GM18505 (cell line): ENCODE data around the gene HTR5A.

ENCODE experiments used
- ATAC-seq: cut with Tn5 transposase; IDR thresholded peaks from one replicate; pipeline ENCODE4 v1.9.1; 2021; ENCODE audit not compliant: unreplicated experiment
- POLR2A ChIP-seq: IDR thresholded peaks from 4 replicates; pipeline ENCODE4 v1.6.1; 2011; ENCODE audit warnings: borderline replicate concordance; ENCODE audit not compliant: insufficient read depth, insufficient read length; ENCODE audit errors: extremely low read depth

The HTR5A gene

GRCh38 chr7:155106356-155106755 lies 36.2 kb downstream of the HTR5A start:
- no peak for ATAC-seq

DNA sequence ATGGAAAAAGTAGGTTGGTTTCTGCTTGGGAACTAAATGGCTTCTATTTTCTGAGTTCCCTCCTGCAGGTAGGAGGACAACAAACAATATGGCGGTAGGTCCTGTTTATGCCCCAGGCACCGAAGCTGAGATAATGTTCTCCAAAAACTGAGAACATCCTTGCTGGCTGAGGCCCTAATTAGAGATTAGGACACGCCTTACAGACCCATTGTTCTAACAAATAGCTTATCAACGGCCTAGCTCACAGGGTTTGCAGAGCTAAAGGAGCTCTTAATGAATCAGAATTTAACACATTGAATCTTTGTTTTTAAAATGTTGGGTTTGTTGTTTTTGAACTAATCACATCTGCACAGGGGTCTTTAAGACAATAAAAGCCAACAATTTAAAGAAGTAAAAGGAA lies 37.0 kb downstream of the HTR5A start:
- no peak for ATAC-seq
- no peak for TF ChIP-seq POLR2A

More at GRCh38 chr7:155106356-155106755, 36.2 kb downstream of the HTR5A start:
- no peak for TF ChIP-seq POLR2A

GRCh38 chr7:155108144-155108901 lies 38.2 kb downstream of the HTR5A start:
- ATAC-seq: no peak
- no peak for TF ChIP-seq POLR2A

DNA sequence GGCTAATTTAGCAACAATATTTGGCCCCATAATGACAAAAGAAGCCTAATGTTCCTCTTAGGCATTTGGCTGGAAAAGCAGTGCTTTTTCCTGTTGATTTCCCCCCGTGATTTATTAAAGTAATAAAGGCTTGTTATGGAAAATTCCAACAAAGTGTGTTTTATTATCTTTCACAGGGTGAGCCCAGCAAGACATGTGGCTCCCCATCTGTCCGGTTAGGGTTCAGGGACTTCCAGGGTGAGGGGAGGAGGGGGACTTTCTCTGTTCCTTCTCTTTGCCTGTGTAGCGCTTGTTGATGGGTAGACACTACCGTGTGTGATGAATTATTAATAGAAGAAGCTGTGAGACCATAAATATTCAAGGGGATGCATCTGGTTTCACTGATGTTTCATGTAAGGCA lies 39.0 kb downstream of the HTR5A start:
- TF ChIP-seq POLR2A: no peak
- ATAC-seq: no peak

DNA sequence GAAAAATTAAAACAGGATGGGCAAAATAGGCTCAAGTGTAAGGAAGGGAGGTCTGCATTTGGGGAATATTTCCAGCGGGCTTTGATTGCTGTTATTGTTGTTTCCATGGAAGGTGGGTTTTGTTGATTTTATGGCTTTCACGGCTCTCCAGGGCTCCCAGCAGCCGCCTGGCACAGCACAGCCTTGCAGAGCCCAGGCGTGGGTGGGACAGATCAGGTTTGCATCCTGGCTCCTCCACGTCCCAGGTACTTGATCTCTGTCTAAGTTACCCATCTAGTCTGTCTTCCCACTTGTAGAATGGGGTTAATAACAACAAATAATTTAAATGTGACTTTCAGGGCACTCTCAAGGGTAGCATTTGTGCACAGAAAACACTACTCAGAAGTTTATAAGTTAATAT lies 45.2 kb downstream of the HTR5A start:
- no peak for TF ChIP-seq POLR2A
- ATAC-seq: no peak

GRCh38 chr7:155119801-155120382 lies 49.8 kb downstream of the HTR5A start:
- no peak for TF ChIP-seq POLR2A
- no peak for ATAC-seq

DNA sequence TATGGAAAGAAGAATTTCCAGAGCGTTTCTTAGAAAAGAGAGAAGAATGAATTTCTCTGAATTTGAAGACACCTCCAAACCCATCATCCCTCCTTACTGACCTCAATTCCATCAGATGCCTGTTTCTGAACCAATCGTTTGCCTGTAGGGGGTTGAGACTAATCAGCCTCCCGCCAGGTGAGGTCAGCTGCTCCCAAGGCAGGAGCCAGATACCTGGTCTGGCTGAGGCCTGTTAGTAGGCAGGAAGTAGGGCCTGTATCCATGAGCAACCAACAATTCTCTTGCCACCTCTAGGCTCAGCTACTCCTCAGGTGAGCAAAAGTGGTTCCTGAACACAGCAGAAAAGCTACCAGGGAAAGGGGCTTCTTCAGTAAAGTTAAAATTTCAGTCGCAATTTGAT lies 50.3 kb downstream of the HTR5A start:
- no peak for ATAC-seq
- TF ChIP-seq POLR2A: no peak

GRCh38 chr7:155122831-155123230 lies 52.7 kb downstream of the HTR5A start:
- TF ChIP-seq POLR2A: no peak
- ATAC-seq: no peak

GRCh38 chr7:155123413-155123812 lies 53.3 kb downstream of the HTR5A start:
- no peak for TF ChIP-seq POLR2A
- ATAC-seq: no peak

GRCh38 chr7:155124706-155125105 lies 54.6 kb downstream of the HTR5A start:
- ATAC-seq: no peak
- TF ChIP-seq POLR2A: no peak

GRCh38 chr7:155129186-155129585 lies 59.1 kb downstream of the HTR5A start:
- ATAC-seq: no peak
- no peak for TF ChIP-seq POLR2A

GRCh38 chr7:155129789-155130188 lies 59.7 kb downstream of the HTR5A start:
- no peak for ATAC-seq
- no peak for TF ChIP-seq POLR2A

- no peak for ATAC-seq
These were observed 60.4 kb downstream of the HTR5A start for GRCh38 chr7:155130493-155130892.

GRCh38 chr7:155131090-155131489 lies 61.0 kb downstream of the HTR5A start:
- ATAC-seq: no peak

More at GRCh38 chr7:155130493-155130892, 60.4 kb downstream of the HTR5A start:
- no peak for TF ChIP-seq POLR2A

More at GRCh38 chr7:155131090-155131489, 61.0 kb downstream of the HTR5A start:
- TF ChIP-seq POLR2A: no peak
